Mesodermal cell (in vitro differentiated cells): ENCODE results near the gene CSNK2A1.

Experiments used
- H3K27ac ChIP-seq: 2 replicates; pipeline ENCODE4 v1.7.0; 2013; ENCODE audit warnings: mild to moderate bottlenecking, low read depth, low read length, moderate library complexity; ENCODE audit not compliant: severe bottlenecking
- H3K36me3 ChIP-seq: 2 replicates; pipeline ENCODE4 v1.7.1; 2013; ENCODE audit warnings: mild to moderate bottlenecking, low read length, moderate library complexity; ENCODE audit not compliant: control insufficient read depth, insufficient read depth
- H3K4me1 ChIP-seq: one replicate; pipeline ENCODE4 v1.7.1; 2013; ENCODE audit warnings: mild to moderate bottlenecking, low read length; ENCODE audit not compliant: insufficient read depth, control insufficient read depth, poor library complexity, severe bottlenecking
- H3K4me3 ChIP-seq: 2 replicates; pipeline ENCODE4 v1.7.0; 2013; ENCODE audit warnings: low read length, control low read depth, mild to moderate bottlenecking; ENCODE audit not compliant: insufficient read depth, poor library complexity, severe bottlenecking; ENCODE audit errors: extremely low read depth
- H3K9me3 ChIP-seq: 2 replicates; pipeline ENCODE4 v1.7.1; 2013; ENCODE audit warnings: mild to moderate bottlenecking, low read length, moderate library complexity; ENCODE audit not compliant: control insufficient read depth
- WGBS, 2 experiments: methylation state at CpG; one replicate each; pipeline ENCODE4 v1.1.5; 2013; ENCODE audit warnings: missing lambda C conversion rate in 2 of 2; ENCODE audit not compliant: insufficient coverage in 2 of 2; 5-methylcytosine and 5-hydroxymethylcytosine counted together

CSNK2A1 gene

GRCh38 chr20:428658-429200, 114.9 kb downstream of the CSNK2A1 start:
- Histone ChIP-seq H3K36me3 (peaks cover 61% of the 10 kb centered on the region), H3K9me3 (no peaks in the 10 kb centered on the region), H3K4me3 (no peak overlapping the region), H3K27ac (no peak overlapping the region), H3K4me1 (no peaks in the 10 kb centered on the region)
- 89 to 97% methylated on average over 11 to 14 of the region's 14 CpGs for WGBS, 2 experiments

GRCh38 chr20:427849-428657, 115.5 kb downstream of the CSNK2A1 start:
- peaks cover 67% of the 10 kb centered on the region for H3K36me3 ChIP-seq

GRCh38 chr20:427401-427800, 116.2 kb downstream of the CSNK2A1 start:
- Histone ChIP-seq H3K4me3 (no peak overlapping the region), H3K27ac (no peak overlapping the region), H3K36me3 (peaks cover 72% of the 10 kb centered on the region), H3K9me3 (no peaks in the 10 kb centered on the region), H3K4me1 (no peaks in the 10 kb centered on the region)
- 92 to 100% methylated on average over 3 to 4 of the region's 4 CpGs for WGBS, 2 experiments

More at GRCh38 chr20:427849-428657, 115.5 kb downstream of the CSNK2A1 start:
- 93 to 94% methylated on average over 11 to 12 of the region's 14 CpGs for WGBS, 2 experiments
- Histone ChIP-seq H3K4me3 (no peak overlapping the region), H3K4me1 (no peaks in the 10 kb centered on the region), H3K9me3 (no peaks in the 10 kb centered on the region), H3K27ac (no peak overlapping the region)

GRCh38 chr20:426566-426965, 117.0 kb downstream of the CSNK2A1 start:
- 100% methylated on average over 1 of the region's 2 CpGs for WGBS, 2 experiments
- Histone ChIP-seq H3K9me3 (no peaks in the 10 kb centered on the region), H3K4me3 (no peak overlapping the region), H3K27ac (no peak overlapping the region), H3K36me3 (peaks cover 76% of the 10 kb centered on the region), H3K4me1 (no peaks in the 10 kb centered on the region)
